K562 (cell line): Measurements from ENCODE around the gene SYT3. TPM values are rescaled to one million over a fixed set of nuclear protein-coding genes. Genes with fewer than 3 reads are reported as not detected.

Experiments
- BDP1 ChIP-seq: IDR thresholded peaks from 3 replicates; pipeline ENCODE4 v1.6.1; 2011; ENCODE audit not compliant: insufficient read length, insufficient read depth
- COPS2 ChIP-seq: fragments of 450-650 bp; conservative IDR thresholded peaks from 2 replicates; pipeline ENCODE4 v1.6.1; 2016; ENCODE audit warnings: mild to moderate bottlenecking, moderate library complexity
- ELF4 ChIP-seq: fragments of 450-650 bp; formaldehyde crosslinking; IDR thresholded peaks from 2 replicates; pipeline ENCODE4 v1.4.0; 2022; ENCODE audit warnings: missing genetic modification characterization
- FOXP1 ChIP-seq: sonication (generic); formaldehyde crosslinking; IDR thresholded peaks from 2 replicates; pipeline ENCODE4 v1.8.0; 2022; ENCODE audit warnings: mild to moderate bottlenecking, missing genetic modification reagents
- HIVEP1 ChIP-seq: fragments of 250-450 bp; sonication (Bioruptor Pico); IDR thresholded peaks from 2 replicates; pipeline ENCODE4 v1.4.0; 2020; ENCODE audit warnings: mild to moderate bottlenecking
- JUN ChIP-seq, 2 experiments: sonication (generic) in 1 of 2; formaldehyde crosslinking in 1 of 2; IDR thresholded peaks; 2 replicates each; pipeline versions ENCODE4 v1.6.1 to v1.8.0; 2012 to 2022; ENCODE audit warnings: borderline replicate concordance in 2 of 2, mild to moderate bottlenecking in 2 of 2, improper control_type of control experiment in 1 of 2, low read depth in 1 of 2, low read length in 1 of 2, missing genetic modification reagents in 1 of 2
- MXI1 ChIP-seq: IDR thresholded peaks from 2 replicates; pipeline ENCODE4 v1.6.1; 2011; ENCODE audit warnings: low read depth, mild to moderate bottlenecking, improper control_type of control experiment, low read length
- POU5F1 ChIP-seq: fragments of 150-350 bp; IDR thresholded peaks from 2 replicates; pipeline ENCODE4 v1.6.1; 2014; ENCODE audit warnings: borderline replicate concordance, low read length, low read depth, mild to moderate bottlenecking; ENCODE audit not compliant: partially characterized antibody
- SRSF9 ChIP-seq: fragments of 200-400 bp; formaldehyde crosslinking; IDR thresholded peaks from 2 replicates; pipeline ENCODE4 v1.6.1; 2017; ENCODE audit warnings: low read depth, low read length, borderline replicate concordance
- TFAM ChIP-seq: fragments of 250-450 bp; sonication (Bioruptor Pico); conservative IDR thresholded peaks from 2 replicates; pipeline ENCODE4 v1.5.0; 2021; ENCODE audit warnings: mild to moderate bottlenecking, moderate library complexity
- ZNF174 ChIP-seq: fragments of 250-450 bp; sonication (Bioruptor Pico); IDR thresholded peaks from 2 replicates; pipeline ENCODE4 v1.4.0; 2020; ENCODE audit warnings: mild to moderate bottlenecking
- ZNF282 ChIP-seq: sonication (generic); formaldehyde crosslinking; IDR thresholded peaks from 2 replicates; pipeline ENCODE4 v1.8.1; 2023; ENCODE audit warnings: missing genetic modification reagents
- ZNF436 ChIP-seq: fragments of 250-450, 450-650 bp; sonication (Bioruptor Pico); formaldehyde crosslinking; IDR thresholded peaks from 2 replicates; pipeline ENCODE4 v1.7.0; 2020; ENCODE audit warnings: mild to moderate bottlenecking
- ZNF830 ChIP-seq: fragments of 250-450 bp; sonication (Bioruptor Pico); IDR thresholded peaks from 2 replicates; pipeline ENCODE4 v1.5.0; 2021; ENCODE audit warnings: mild to moderate bottlenecking
- polyA plus RNA-seq, 8 experiments: library from polyadenylated mRNA; depleted of rRNA in 4 of 8; stranded (reverse) in 5 of 8; unstranded in 3 of 8; fragments of >200 nt; fragmentation: Nextera tagmentation in 2 of 8; fragmentation: Illumina TruSeq in 1 of 8; extraction: Ambion mirVana in 2 of 8; extraction: Trizol in 1 of 8; gene quantifications; 2 replicates each; pipeline versions ENCODE4 v1.2.1 to v1.2.3, GENCODE V29; 2011 to 2014; ENCODE audit warnings: inconsistent platforms in 1 of 8, missing spikeins in 1 of 8
- total RNA-seq, 7 experiments: library from RNA; depleted of rRNA in 6 of 7; stranded (reverse); fragments of >200 nt in 6 of 7; fragmentation: Illumina TruSeq in 2 of 7; extraction: Trizol in 2 of 7; gene quantifications; 2 replicates each; pipeline versions ENCODE4 v1.2.1 to v1.2.3, GENCODE V29; 2011 to 2021; ENCODE audit warnings: low replicate concordance in 1 of 7
- TF ChIP-seq, protein P1 (sequence below): sonication (generic); IDR thresholded peaks from 2 replicates; pipeline ENCODE4 v1.6.1; 2016
- TF ChIP-seq, protein P2 (sequence below): sonication (generic); formaldehyde crosslinking; IDR thresholded peaks from 2 replicates; pipeline ENCODE4 v1.9.0; 2022; ENCODE audit warnings: mild to moderate bottlenecking, missing genetic modification reagents
- TF ChIP-seq, protein P3 (sequence below): fragments of 250-450 bp; sonication (Bioruptor Pico); IDR thresholded peaks from 2 replicates; pipeline ENCODE4 v1.9.0; 2021; ENCODE audit warnings: mild to moderate bottlenecking
- TF ChIP-seq, protein P4 (sequence below): sonication (generic); formaldehyde crosslinking; IDR thresholded peaks from 2 replicates; pipeline ENCODE4 v1.8.0; 2022; ENCODE audit warnings: missing genetic modification reagents, mild to moderate bottlenecking, borderline replicate concordance
- TF ChIP-seq, protein P5 (sequence below), 2 experiments: fragments of 250-450 bp in 1 of 2; fragments of 450-650 bp in 1 of 2; sonication (Bioruptor Pico) in 1 of 2; IDR thresholded peaks; 2 replicates each; pipeline versions ENCODE4 v1.6.1 to v1.8.0; 2016 to 2021; ENCODE audit warnings: mild to moderate bottlenecking in 2 of 2, moderate library complexity in 2 of 2, missing compliant biosample characterization in 1 of 2, missing genetic modification characterization in 1 of 2
- TF ChIP-seq, protein P6 (sequence below): fragments of 250-450 bp; sonication (Bioruptor Pico); IDR thresholded peaks from 2 replicates; pipeline ENCODE4 v1.8.0; 2021; ENCODE audit warnings: mild to moderate bottlenecking, moderate library complexity
- TF ChIP-seq, protein P7 (sequence below): fragments of 450-650 bp; IDR thresholded peaks from 2 replicates; pipeline ENCODE4 v1.6.1; 2016

Gene SYT3
- total and polyA plus RNA-seq, 9 of the 15 experiments (the other 6 are each of a cell fraction or from before 2014, with no cell fraction given): 0.36 to 2.0 (median 0.54) TPM; not detected in 2

DNA sequence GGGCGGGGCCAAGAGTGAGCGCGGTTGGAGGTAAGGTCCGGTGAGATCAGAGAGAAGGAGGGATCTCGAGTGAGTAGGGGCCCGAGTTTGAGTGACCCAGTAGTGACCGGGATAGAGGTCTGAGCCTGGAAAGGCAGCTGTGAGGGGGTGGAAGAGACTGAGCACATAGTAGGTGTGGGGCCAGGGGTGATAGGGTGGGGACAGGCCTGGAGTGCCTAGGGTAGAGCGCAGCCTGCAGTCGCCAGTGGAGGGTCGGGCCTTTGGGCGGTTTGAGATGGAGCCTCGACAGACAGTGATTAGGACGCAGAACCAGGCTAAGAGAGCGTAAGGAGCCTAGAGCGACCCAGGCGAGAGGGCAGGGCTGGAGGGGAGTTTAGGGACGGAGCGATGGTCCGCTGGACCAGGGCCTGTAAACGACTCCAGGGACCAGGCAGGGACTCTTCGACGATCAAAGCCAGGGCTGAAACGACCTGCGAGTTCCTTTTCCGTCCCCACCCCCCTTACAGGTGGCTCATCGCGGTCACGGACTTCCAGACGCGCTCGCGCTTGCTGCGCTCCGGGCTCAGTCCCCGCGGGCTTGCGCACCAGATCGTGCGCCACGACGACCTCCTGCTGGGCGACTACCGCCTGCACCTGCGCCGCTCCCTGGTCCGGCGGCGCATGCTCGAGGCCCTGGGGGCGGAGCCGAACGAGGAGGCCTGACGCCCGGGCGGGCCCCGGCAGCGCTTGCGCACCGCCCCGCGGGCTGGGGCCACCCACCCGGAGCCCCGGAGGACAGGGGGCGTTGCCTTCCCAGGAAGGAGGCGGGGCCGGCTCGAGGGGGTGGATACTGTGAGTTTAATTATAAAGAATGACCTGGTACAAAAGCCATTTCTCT, 19.0 kb upstream of the SYT3 start (continued):
- TF ChIP-seq, protein P1, sequence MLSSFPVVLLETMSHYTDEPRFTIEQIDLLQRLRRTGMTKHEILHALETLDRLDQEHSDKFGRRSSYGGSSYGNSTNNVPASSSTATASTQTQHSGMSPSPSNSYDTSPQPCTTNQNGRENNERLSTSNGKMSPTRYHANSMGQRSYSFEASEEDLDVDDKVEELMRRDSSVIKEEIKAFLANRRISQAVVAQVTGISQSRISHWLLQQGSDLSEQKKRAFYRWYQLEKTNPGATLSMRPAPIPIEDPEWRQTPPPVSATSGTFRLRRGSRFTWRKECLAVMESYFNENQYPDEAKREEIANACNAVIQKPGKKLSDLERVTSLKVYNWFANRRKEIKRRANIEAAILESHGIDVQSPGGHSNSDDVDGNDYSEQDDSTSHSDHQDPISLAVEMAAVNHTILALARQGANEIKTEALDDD: 0 out of 2 replicates have a peak, but pooled peaks have one; percentile 14
- TF ChIP-seq, protein P2, sequence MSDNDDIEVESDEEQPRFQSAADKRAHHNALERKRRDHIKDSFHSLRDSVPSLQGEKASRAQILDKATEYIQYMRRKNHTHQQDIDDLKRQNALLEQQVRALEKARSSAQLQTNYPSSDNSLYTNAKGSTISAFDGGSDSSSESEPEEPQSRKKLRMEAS (CRISPR knock-in tag): peak; percentile 89
- TF ChIP-seq, protein P3, sequence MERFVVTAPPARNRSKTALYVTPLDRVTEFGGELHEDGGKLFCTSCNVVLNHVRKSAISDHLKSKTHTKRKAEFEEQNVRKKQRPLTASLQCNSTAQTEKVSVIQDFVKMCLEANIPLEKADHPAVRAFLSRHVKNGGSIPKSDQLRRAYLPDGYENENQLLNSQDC (CRISPR knock-in tag): peak; percentile 69; the same call in 1 of the 2 replicates
- TF ChIP-seq, protein P4, sequence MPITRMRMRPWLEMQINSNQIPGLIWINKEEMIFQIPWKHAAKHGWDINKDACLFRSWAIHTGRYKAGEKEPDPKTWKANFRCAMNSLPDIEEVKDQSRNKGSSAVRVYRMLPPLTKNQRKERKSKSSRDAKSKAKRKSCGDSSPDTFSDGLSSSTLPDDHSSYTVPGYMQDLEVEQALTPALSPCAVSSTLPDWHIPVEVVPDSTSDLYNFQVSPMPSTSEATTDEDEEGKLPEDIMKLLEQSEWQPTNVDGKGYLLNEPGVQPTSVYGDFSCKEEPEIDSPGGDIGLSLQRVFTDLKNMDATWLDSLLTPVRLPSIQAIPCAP (CRISPR knock-in tag): no peak
- TF ChIP-seq MXI1 (no peak), ZNF436 (CRISPR knock-in tag) (0 out of 2 replicates have a peak, but pooled peaks have one; percentile 50), HIVEP1 (CRISPR knock-in tag) (no peak), TFAM (CRISPR knock-in tag) (no peak), ELF4 (CRISPR knock-in tag) (peak; percentile 83), ZNF174 (no peak), COPS2 (no peak), FOXP1 (CRISPR knock-in tag) (peak; percentile 93), ZNF830 (CRISPR knock-in tag) (no peak), JUN (IDR thresholded peaks at IDR 0.05; ENCODE audit: borderline replicate concordance, low read depth, low read length) (no peak), JUN (CRISPR knock-in tag; IDR thresholded peaks at IDR 0.05; ENCODE audit: borderline replicate concordance) (0 out of 2 replicates have a peak, but pooled peaks have one; percentile 20), BDP1 (no peak), ZNF282 (peak; percentile 74; the same call in 1 of the 2 replicates), SRSF9 (no peak), POU5F1 (peak; percentile 82)
- TF ChIP-seq, protein P5, sequence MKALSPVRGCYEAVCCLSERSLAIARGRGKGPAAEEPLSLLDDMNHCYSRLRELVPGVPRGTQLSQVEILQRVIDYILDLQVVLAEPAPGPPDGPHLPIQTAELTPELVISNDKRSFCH (CRISPR knock-in tag; IDR thresholded peaks at IDR 0.05): no peak
- TF ChIP-seq, protein P5 (tag; IDR thresholded peaks at IDR 0.05): peak; percentile 89
- TF ChIP-seq, protein P6, sequence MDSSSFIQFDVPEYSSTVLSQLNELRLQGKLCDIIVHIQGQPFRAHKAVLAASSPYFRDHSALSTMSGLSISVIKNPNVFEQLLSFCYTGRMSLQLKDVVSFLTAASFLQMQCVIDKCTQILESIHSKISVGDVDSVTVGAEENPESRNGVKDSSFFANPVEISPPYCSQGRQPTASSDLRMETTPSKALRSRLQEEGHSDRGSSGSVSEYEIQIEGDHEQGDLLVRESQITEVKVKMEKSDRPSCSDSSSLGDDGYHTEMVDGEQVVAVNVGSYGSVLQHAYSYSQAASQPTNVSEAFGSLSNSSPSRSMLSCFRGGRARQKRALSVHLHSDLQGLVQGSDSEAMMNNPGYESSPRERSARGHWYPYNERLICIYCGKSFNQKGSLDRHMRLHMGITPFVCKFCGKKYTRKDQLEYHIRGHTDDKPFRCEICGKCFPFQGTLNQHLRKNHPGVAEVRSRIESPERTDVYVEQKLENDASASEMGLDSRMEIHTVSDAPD (CRISPR knock-in tag): no peak
- TF ChIP-seq, protein P7, sequence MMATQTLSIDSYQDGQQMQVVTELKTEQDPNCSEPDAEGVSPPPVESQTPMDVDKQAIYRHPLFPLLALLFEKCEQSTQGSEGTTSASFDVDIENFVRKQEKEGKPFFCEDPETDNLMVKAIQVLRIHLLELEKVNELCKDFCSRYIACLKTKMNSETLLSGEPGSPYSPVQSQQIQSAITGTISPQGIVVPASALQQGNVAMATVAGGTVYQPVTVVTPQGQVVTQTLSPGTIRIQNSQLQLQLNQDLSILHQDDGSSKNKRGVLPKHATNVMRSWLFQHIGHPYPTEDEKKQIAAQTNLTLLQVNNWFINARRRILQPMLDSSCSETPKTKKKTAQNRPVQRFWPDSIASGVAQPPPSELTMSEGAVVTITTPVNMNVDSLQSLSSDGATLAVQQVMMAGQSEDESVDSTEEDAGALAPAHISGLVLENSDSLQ: no peak
